Mesenchymal stem cell (in vitro differentiated cells and primary cell): ENCODE data around the gene SRPK2.

Experiments used
- DNase-seq: peaks from one replicate; pipeline ENCODE4 v3.0.0-alpha.2; 2013
- H2AFZ ChIP-seq: one replicate; pipeline ENCODE4 v1.6.1; 2013; ENCODE audit warnings: low read depth, mild to moderate bottlenecking, control low read depth, inconsistent platforms, low read length, moderate library complexity
- H2AK5ac ChIP-seq: 2 replicates; pipeline ENCODE4 v1.6.1; 2013; ENCODE audit warnings: low read length, moderate library complexity, mild to moderate bottlenecking, inconsistent platforms; ENCODE audit not compliant: severe bottlenecking
- H2BK120ac ChIP-seq: one replicate; pipeline ENCODE4 v1.6.1; 2013; ENCODE audit warnings: low read depth, mild to moderate bottlenecking, inconsistent platforms, low read length, moderate library complexity
- H2BK12ac ChIP-seq, 2 experiments: one replicate each; pipeline ENCODE4 v1.6.1; 2013; ENCODE audit warnings: inconsistent platforms in 2 of 2, low read length in 2 of 2, mild to moderate bottlenecking in 2 of 2, moderate library complexity in 2 of 2, control low read depth in 1 of 2
- H2BK15ac ChIP-seq: one replicate; pipeline ENCODE4 v1.6.1; 2013; ENCODE audit warnings: mild to moderate bottlenecking, low read depth, inconsistent platforms; ENCODE audit not compliant: poor library complexity, severe bottlenecking
- H2BK5ac ChIP-seq: 2 replicates; pipeline ENCODE4 v1.6.1; 2013; ENCODE audit warnings: low read depth, mild to moderate bottlenecking, low read length, control low read depth, inconsistent platforms; ENCODE audit not compliant: poor library complexity, severe bottlenecking
- H3K14ac ChIP-seq, 2 experiments: one replicate each; pipeline ENCODE4 v1.6.1; 2013; ENCODE audit warnings: inconsistent platforms in 2 of 2, low read length in 2 of 2, control low read depth in 1 of 2, mild to moderate bottlenecking in 1 of 2, moderate library complexity in 1 of 2
- H3K18ac ChIP-seq, 2 experiments: one replicate each; pipeline ENCODE4 v1.6.1; 2013; ENCODE audit warnings: inconsistent platforms in 2 of 2, low read length in 2 of 2, control low read depth in 1 of 2, low read depth in 1 of 2, mild to moderate bottlenecking in 1 of 2
- H3K23ac ChIP-seq, 2 experiments: one replicate each; pipeline ENCODE4 v1.6.1; 2013; ENCODE audit warnings: inconsistent platforms in 2 of 2, low read length in 2 of 2, mild to moderate bottlenecking in 2 of 2, moderate library complexity in 2 of 2, control low read depth in 1 of 2
- H3K27ac ChIP-seq: 2 replicates; pipeline ENCODE4 v1.5.1; 2013; ENCODE audit warnings: mild to moderate bottlenecking, moderate library complexity, low read length, control low read depth, inconsistent platforms; ENCODE audit not compliant: poor library complexity, severe bottlenecking
- H3K27me3 ChIP-seq, 2 experiments: 2 replicates each; pipeline versions ENCODE4 v1.6.1 to v1.7.0; 2013; ENCODE audit warnings: low read length in 2 of 2, mild to moderate bottlenecking in 2 of 2, moderate library complexity in 2 of 2, control low read depth in 1 of 2, inconsistent platforms in 1 of 2; ENCODE audit not compliant: control insufficient read depth in 1 of 2, insufficient read depth in 1 of 2
- H3K36me3 ChIP-seq, 2 experiments: 2 replicates each; pipeline versions ENCODE4 v1.6.1 to v1.7.0; 2013; ENCODE audit warnings: low read length in 2 of 2, control low read depth in 1 of 2, inconsistent platforms in 1 of 2, low read depth in 1 of 2, mild to moderate bottlenecking in 1 of 2; ENCODE audit not compliant: insufficient read depth in 2 of 2, control insufficient read depth in 1 of 2
- H3K4ac ChIP-seq, 2 experiments: one replicate each; pipeline ENCODE4 v1.6.1; 2013; ENCODE audit warnings: inconsistent platforms in 2 of 2, low read length in 2 of 2, mild to moderate bottlenecking in 2 of 2, moderate library complexity in 2 of 2, control low read depth in 1 of 2, low read depth in 1 of 2
- H3K4me1 ChIP-seq: 2 replicates; pipeline ENCODE4 v1.6.1; 2013; ENCODE audit warnings: low read depth, low read length, control low read depth; ENCODE audit not compliant: control insufficient read depth, insufficient read depth
- H3K4me2 ChIP-seq: 2 replicates; pipeline ENCODE4 v1.6.1; 2013; ENCODE audit warnings: low read length, mild to moderate bottlenecking, inconsistent platforms; ENCODE audit not compliant: poor library complexity, severe bottlenecking
- H3K4me3 ChIP-seq, 2 experiments: 2 replicates each; pipeline versions ENCODE4 v1.5.1 to v1.7.0; 2013; ENCODE audit warnings: low read length in 2 of 2, mild to moderate bottlenecking in 2 of 2, control low read depth in 1 of 2, low read depth in 1 of 2; ENCODE audit not compliant: insufficient read depth in 1 of 2
- H3K79me1 ChIP-seq: replicated peaks from 2 replicates; pipeline ENCODE4 v1.6.1; 2013; ENCODE audit warnings: mild to moderate bottlenecking, control low read depth, low read length, inconsistent platforms; ENCODE audit not compliant: poor library complexity, severe bottlenecking
- H3K9ac ChIP-seq: 2 replicates; pipeline ENCODE4 v1.7.0; 2013; ENCODE audit warnings: mild to moderate bottlenecking, low read length, moderate library complexity
- H3K9me3 ChIP-seq: 2 replicates; pipeline ENCODE4 v1.7.0; 2013; ENCODE audit warnings: mild to moderate bottlenecking, low read length; ENCODE audit not compliant: control insufficient read depth
- H4K8ac ChIP-seq: one replicate; pipeline ENCODE4 v1.6.1; 2013; ENCODE audit warnings: inconsistent platforms, mild to moderate bottlenecking, low read length, moderate library complexity
- H4K91ac ChIP-seq: one replicate; pipeline ENCODE4 v1.6.1; 2013; ENCODE audit warnings: mild to moderate bottlenecking, low read length, inconsistent platforms
- WGBS: methylation state at CpG from one replicate; pipeline ENCODE4 v1.1.7; 2013; ENCODE audit warnings: mixed read lengths; 5-methylcytosine and 5-hydroxymethylcytosine counted together

Gene SRPK2

GRCh38 chr7:105269397-105269796 is 119.3 kb downstream of the SRPK2 start:
- no peak overlapping the region for H2BK15ac ChIP-seq
- H3K9me3 ChIP-seq, result no peaks in the 10 kb centered on the region
- H3K27ac ChIP-seq, result no peak overlapping the region
- H3K23ac ChIP-seq, result no peak overlapping the region
- H3K18ac ChIP-seq, result no peak overlapping the region
- no peak overlapping the region for H2AK5ac ChIP-seq
- no peak overlapping the region for H2BK12ac ChIP-seq
- no peak overlapping the region for H3K4me2 ChIP-seq
- no peak overlapping the region for H4K8ac ChIP-seq
- no CpG with 5 or more reads among the region's 3 CpGs for WGBS
- H2BK120ac ChIP-seq, result no peak overlapping the region
- peak overlapping the region in 1 of 2 experiments; percentile 83 for H3K4me3 ChIP-seq
- no peaks in the 10 kb centered on the region for H3K27me3 ChIP-seq
- peaks cover 2% of the 10 kb centered on the region for H3K4me1 ChIP-seq
- no peak overlapping the region for H2AFZ ChIP-seq
- H3K14ac ChIP-seq, result no peak overlapping the region
- H3K79me1 ChIP-seq, result peaks cover 8% of the 10 kb centered on the region
- H3K9ac ChIP-seq, result peak overlapping the region; percentile 94
- H4K91ac ChIP-seq, result no peak overlapping the region
- no peak overlapping the region for H3K4ac ChIP-seq
- H2BK5ac ChIP-seq, result no peak overlapping the region
- no peak for DNase-seq
- H3K36me3 ChIP-seq, result no peaks in the 10 kb centered on the region

GRCh38 chr7:105268511-105269392 is 120.0 kb downstream of the SRPK2 start:
- H2AFZ ChIP-seq, result no peak overlapping the region
- H2BK120ac ChIP-seq, result no peak overlapping the region
- H4K91ac ChIP-seq, result no peak overlapping the region
- peak; percentile 79 for DNase-seq
- no peak overlapping the region for H2BK15ac ChIP-seq
- H2AK5ac ChIP-seq, result no peak overlapping the region
- H3K36me3 ChIP-seq, result no peaks in the 10 kb centered on the region
- H3K23ac ChIP-seq, result no peak overlapping the region
- no peak overlapping the region for H4K8ac ChIP-seq
- H3K9ac ChIP-seq, result peak overlapping the region; percentile 94
- H3K4me1 ChIP-seq, result peaks cover 2% of the 10 kb centered on the region
- WGBS, result 52% methylated on average over 4 of the region's 6 CpGs
- H3K14ac ChIP-seq, result no peak overlapping the region
- no peaks in the 10 kb centered on the region for H3K27me3 ChIP-seq
- H2BK12ac ChIP-seq, result no peak overlapping the region
- peak overlapping the region in 1 of 2 experiments; percentile 15 for H3K4ac ChIP-seq
- peak overlapping the region in 1 of 2 experiments; percentile 83 for H3K4me3 ChIP-seq
- H3K4me2 ChIP-seq, result peak overlapping the region; percentile 36
- H3K9me3 ChIP-seq, result no peaks in the 10 kb centered on the region
- H2BK5ac ChIP-seq, result no peak overlapping the region
- H3K79me1 ChIP-seq, result peaks cover 8% of the 10 kb centered on the region
- H3K18ac ChIP-seq, result no peak overlapping the region
- peak overlapping the region; percentile 73 for H3K27ac ChIP-seq

DNA sequence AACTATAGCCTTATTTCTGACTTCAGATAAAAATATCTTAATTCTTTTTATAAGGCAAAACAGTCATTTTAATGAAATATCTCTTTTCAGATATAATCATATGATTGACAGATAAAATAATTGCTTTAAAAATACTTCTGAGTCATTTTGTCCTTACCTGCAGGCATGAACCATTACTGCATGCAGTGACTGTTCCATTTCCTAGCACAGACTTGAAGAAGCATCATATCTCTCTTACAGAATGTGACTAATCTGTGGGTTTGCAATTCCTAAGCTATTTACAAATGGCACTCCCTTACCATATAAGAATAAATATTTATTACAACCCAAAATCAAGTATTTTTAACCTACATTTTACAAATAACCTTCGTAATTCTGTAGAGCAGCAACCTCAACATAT is 120.7 kb downstream of the SRPK2 start:
- Histone ChIP-seq H4K91ac (no peak overlapping the region), H3K9ac (peak overlapping the region; percentile 94), H3K14ac (no peak overlapping the region), H3K27me3 (no peaks in the 10 kb centered on the region), H3K9me3 (no peaks in the 10 kb centered on the region), H3K36me3 (no peaks in the 10 kb centered on the region), H2BK120ac (no peak overlapping the region), H2BK15ac (no peak overlapping the region), H3K4me1 (peaks cover 2% of the 10 kb centered on the region), H3K27ac (no peak overlapping the region), H3K4me3 (peak overlapping the region in 1 of 2 experiments; percentile 83), H2BK5ac (no peak overlapping the region), H3K79me1 (peaks cover 8% of the 10 kb centered on the region), H3K18ac (no peak overlapping the region), H3K23ac (no peak overlapping the region), H2AK5ac (no peak overlapping the region), H3K4ac (no peak overlapping the region), H2BK12ac (no peak overlapping the region), H4K8ac (no peak overlapping the region), H2AFZ (no peak overlapping the region), H3K4me2 (no peak overlapping the region)
- peak; percentile 77 for DNase-seq
- 24% methylated on average over 1 of the region's 1 CpG for WGBS

GRCh38 chr7:105267244-105267643 is 121.5 kb downstream of the SRPK2 start:
- H3K27ac ChIP-seq, result no peak overlapping the region
- no peak overlapping the region for H3K14ac ChIP-seq
- H2BK120ac ChIP-seq, result no peak overlapping the region
- no peak overlapping the region for H3K4me2 ChIP-seq
- no peak overlapping the region for H2AK5ac ChIP-seq
- WGBS, result 83% methylated on average over 1 of the region's 1 CpG
- peak overlapping the region; percentile 94 for H3K9ac ChIP-seq
- H3K4me3 ChIP-seq, result peak overlapping the region in 1 of 2 experiments; percentile 83
- H3K4ac ChIP-seq, result no peak overlapping the region
- no peak overlapping the region for H3K23ac ChIP-seq
- H3K9me3 ChIP-seq, result no peaks in the 10 kb centered on the region
- H4K91ac ChIP-seq, result no peak overlapping the region
- H2AFZ ChIP-seq, result no peak overlapping the region
- H3K79me1 ChIP-seq, result peaks cover 12% of the 10 kb centered on the region
- H2BK15ac ChIP-seq, result no peak overlapping the region
- H4K8ac ChIP-seq, result no peak overlapping the region
- no peak for DNase-seq
- no peak overlapping the region for H2BK5ac ChIP-seq
- H3K18ac ChIP-seq, result no peak overlapping the region
- H3K36me3 ChIP-seq, result no peaks in the 10 kb centered on the region
- H3K27me3 ChIP-seq, result no peaks in the 10 kb centered on the region
- H2BK12ac ChIP-seq, result no peak overlapping the region
- H3K4me1 ChIP-seq, result peaks cover 2% of the 10 kb centered on the region
